PFSK-1 (cell line): ENCODE results near the gene URI1.

Source experiments
- FOXP2 ChIP-seq: optimal IDR thresholded peaks from 2 replicates; pipeline ENCODE3; 2011; ENCODE audit warnings: borderline replicate concordance, control low read depth, inconsistent platforms; ENCODE audit not compliant: insufficient read depth; ENCODE audit errors: extremely low read length, extremely low read depth
- POLR2AphosphoS5 ChIP-seq: IDR thresholded peaks from 2 replicates; pipeline ENCODE4 v1.6.1; 2012; ENCODE audit warnings: low read depth, mild to moderate bottlenecking, control low read depth, low read length, moderate library complexity
- SIN3A ChIP-seq: IDR thresholded peaks from 2 replicates; pipeline ENCODE4 v1.6.1; 2012; ENCODE audit warnings: mild to moderate bottlenecking, low read length, moderate library complexity, borderline replicate concordance; ENCODE audit not compliant: insufficient read depth
- TAF1 ChIP-seq: IDR thresholded peaks from 2 replicates; pipeline ENCODE4 v1.6.1; 2012; ENCODE audit warnings: low read length, control low read depth, borderline replicate concordance; ENCODE audit not compliant: insufficient read depth
- TF ChIP-seq, protein P1 (sequence below), 2 experiments: IDR thresholded peaks; 2 replicates each; pipeline versions ENCODE4 v1.6.1 to v1.8.0; 2011 to 2012; ENCODE audit warnings: low read depth in 2 of 2, low read length in 2 of 2, control low read depth in 1 of 2, inconsistent platforms in 1 of 2, mild to moderate bottlenecking in 1 of 2, moderate library complexity in 1 of 2; ENCODE audit not compliant: insufficient read depth in 1 of 2

The URI1 gene

DNA sequence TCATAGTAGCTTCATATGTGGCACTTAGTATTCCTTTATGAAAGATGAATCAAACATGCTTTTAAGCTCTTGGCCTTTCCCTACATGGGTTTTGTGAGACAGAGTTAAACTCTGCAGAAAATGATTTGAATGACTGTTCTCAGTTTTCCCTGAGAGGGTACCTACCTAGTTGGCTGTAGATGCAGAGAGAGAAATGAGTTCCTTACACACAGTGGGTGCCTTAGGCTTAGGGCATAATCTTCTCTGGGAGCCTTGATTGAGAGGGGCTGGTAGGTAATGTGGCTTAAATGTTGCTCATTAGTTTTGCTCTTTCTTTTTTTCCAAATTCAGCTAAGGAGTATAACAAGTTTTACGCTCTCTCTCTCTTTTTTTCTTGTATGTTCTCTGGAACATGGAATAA is 3.0 kb downstream of the URI1 start:
- TF ChIP-seq FOXP2 (no peak), TAF1 (no peak), POLR2AphosphoS5 (no peak), SIN3A (no peak)
- TF ChIP-seq, protein P1, sequence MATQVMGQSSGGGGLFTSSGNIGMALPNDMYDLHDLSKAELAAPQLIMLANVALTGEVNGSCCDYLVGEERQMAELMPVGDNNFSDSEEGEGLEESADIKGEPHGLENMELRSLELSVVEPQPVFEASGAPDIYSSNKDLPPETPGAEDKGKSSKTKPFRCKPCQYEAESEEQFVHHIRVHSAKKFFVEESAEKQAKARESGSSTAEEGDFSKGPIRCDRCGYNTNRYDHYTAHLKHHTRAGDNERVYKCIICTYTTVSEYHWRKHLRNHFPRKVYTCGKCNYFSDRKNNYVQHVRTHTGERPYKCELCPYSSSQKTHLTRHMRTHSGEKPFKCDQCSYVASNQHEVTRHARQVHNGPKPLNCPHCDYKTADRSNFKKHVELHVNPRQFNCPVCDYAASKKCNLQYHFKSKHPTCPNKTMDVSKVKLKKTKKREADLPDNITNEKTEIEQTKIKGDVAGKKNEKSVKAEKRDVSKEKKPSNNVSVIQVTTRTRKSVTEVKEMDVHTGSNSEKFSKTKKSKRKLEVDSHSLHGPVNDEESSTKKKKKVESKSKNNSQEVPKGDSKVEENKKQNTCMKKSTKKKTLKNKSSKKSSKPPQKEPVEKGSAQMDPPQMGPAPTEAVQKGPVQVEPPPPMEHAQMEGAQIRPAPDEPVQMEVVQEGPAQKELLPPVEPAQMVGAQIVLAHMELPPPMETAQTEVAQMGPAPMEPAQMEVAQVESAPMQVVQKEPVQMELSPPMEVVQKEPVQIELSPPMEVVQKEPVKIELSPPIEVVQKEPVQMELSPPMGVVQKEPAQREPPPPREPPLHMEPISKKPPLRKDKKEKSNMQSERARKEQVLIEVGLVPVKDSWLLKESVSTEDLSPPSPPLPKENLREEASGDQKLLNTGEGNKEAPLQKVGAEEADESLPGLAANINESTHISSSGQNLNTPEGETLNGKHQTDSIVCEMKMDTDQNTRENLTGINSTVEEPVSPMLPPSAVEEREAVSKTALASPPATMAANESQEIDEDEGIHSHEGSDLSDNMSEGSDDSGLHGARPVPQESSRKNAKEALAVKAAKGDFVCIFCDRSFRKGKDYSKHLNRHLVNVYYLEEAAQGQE (IDR thresholded peaks at IDR 0.05; ENCODE audit: insufficient read depth in 1 of 2, low read depth in 2 of 2, low read length in 2 of 2), result no peak

DNA sequence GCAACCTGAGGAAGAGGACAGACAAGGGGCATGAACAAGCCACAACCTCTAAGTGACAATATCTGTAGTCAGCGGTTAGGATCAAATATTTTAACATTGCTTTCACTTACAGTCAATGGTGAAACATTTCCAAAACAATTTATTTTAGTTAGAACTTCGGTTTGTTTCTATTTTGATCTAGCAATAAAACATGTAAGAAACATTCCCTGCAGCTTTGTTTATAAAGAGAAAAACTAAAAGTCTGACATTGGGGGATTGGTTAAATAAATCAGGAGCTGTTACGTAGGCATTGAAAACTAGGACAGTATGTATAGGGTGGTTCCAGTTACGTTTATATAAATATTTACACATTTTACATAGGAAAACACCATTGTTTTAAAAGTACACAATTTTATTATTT is 3.4 kb downstream of the URI1 start:
- TF ChIP-seq POLR2AphosphoS5 (no peak), FOXP2 (no peak), TAF1 (no peak), SIN3A (no peak)
- TF ChIP-seq, protein P1 (IDR thresholded peaks at IDR 0.05; ENCODE audit: insufficient read depth in 1 of 2, low read depth in 2 of 2, low read length in 2 of 2), result no peak

DNA sequence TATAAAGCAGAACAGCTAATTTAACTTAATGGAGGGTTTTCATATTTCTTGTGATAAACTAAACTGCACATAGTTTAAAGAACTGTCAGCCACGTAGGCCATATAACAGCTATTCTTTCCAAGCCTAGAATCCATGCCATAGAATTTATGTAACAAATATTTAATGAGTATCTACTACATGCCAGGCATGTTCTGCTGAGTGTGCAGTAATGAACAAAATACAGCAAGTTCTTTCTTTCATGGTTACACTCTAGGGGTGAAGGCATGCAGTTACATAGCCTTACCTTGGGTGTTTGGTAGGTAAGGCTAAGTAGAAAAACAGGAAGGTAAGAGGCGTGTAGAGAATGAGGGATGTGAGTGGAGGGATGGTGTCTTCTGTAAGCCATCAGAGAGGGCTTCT is 4.6 kb downstream of the URI1 start:
- TF ChIP-seq, protein P1 (IDR thresholded peaks at IDR 0.05; ENCODE audit: insufficient read depth in 1 of 2, low read depth in 2 of 2, low read length in 2 of 2), result no peak
- no peak for TF ChIP-seq SIN3A
- TF ChIP-seq POLR2AphosphoS5, result no peak
- no peak for TF ChIP-seq FOXP2
- TF ChIP-seq TAF1, result no peak

GRCh38 chr19:29947871-29948270 is 5.8 kb downstream of the URI1 start:
- no peak for TF ChIP-seq POLR2AphosphoS5
- TF ChIP-seq, protein P1 (IDR thresholded peaks at IDR 0.05; ENCODE audit: insufficient read depth in 1 of 2, low read depth in 2 of 2, low read length in 2 of 2), result no peak
- no peak for TF ChIP-seq FOXP2

- TF ChIP-seq SIN3A (no peak), POLR2AphosphoS5 (no peak), FOXP2 (no peak), TAF1 (no peak)
- TF ChIP-seq, protein P1 (IDR thresholded peaks at IDR 0.05; ENCODE audit: insufficient read depth in 1 of 2, low read depth in 2 of 2, low read length in 2 of 2), result no peak
These were observed 10.1 kb downstream of the URI1 start for GRCh38 chr19:29952177-29952576.
